Activated CD4-positive, alpha-beta T cell treated with anti-CD3 and anti-CD28 coated beads for 4 hours (primary cell): ENCODE measurements around the gene AGBL1.

Experiments
- DNase-seq, 2 donors: peaks; one replicate each; pipeline ENCODE4 v3.0.0-alpha.2; 2020

Gene AGBL1

GRCh38 chr15:86610038-86610437 is 530.4 kb downstream of the AGBL1 start:
- DNase-seq, result no peak

DNA sequence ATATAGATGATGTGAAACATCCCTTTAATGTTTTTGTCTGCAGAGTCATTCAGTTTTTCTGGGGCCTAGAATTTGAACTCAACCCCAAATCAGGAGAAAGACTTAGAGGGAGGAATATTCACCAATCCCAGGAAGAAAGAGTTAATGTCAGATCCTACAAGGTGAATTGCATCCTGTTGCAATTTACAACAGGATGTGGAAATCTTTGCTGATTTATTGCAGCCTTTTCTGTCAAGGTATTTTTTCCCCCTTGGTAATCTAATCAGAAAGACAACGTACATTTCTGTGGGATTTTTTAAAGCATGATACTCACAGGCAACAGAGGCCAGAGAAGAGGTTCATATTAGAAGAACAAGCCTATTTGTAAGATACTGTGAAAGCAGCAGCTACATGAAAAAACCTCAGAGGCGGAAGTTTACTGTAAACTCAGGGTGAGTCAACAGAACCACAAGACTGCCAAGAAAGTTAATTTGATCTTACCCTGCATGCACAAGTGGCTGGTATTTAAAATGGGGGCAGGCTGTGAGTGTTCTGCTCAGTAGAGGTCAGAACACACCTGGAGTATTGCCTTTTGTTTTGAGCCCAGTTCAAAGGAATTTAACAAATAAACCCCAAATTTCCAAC is 531.9 kb downstream of the AGBL1 start:
- peak; percentile 7 to 15 for DNase-seq

- no peak for DNase-seq
Observed at GRCh38 chr15:86615411-86615810, 535.7 kb downstream of the AGBL1 start.

GRCh38 chr15:86615816-86616215 is 536.1 kb downstream of the AGBL1 start:
- DNase-seq, result no peak

DNA sequence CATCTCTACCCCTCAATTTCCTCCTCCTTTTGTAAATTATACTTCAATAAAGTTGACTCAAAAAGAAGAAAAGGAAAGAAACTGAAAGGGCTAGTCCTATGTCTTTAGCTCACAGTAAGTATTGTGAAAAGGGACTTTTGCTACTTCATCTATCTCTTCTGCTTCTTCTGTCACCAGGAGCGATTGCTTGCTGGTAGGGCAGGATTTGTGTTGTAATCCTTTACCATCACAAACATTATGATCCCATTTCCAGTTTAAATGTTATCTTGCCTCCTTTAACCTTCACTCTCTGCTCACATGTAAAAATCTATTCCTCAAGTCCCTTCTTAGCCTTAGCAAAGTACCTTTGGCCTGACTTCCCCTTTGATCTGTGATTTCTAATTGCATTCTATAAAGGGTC is 537.1 kb downstream of the AGBL1 start:
- no peak for DNase-seq

- no peak for DNase-seq
Observed at GRCh38 chr15:86620157-86620556, 540.5 kb downstream of the AGBL1 start.

DNA sequence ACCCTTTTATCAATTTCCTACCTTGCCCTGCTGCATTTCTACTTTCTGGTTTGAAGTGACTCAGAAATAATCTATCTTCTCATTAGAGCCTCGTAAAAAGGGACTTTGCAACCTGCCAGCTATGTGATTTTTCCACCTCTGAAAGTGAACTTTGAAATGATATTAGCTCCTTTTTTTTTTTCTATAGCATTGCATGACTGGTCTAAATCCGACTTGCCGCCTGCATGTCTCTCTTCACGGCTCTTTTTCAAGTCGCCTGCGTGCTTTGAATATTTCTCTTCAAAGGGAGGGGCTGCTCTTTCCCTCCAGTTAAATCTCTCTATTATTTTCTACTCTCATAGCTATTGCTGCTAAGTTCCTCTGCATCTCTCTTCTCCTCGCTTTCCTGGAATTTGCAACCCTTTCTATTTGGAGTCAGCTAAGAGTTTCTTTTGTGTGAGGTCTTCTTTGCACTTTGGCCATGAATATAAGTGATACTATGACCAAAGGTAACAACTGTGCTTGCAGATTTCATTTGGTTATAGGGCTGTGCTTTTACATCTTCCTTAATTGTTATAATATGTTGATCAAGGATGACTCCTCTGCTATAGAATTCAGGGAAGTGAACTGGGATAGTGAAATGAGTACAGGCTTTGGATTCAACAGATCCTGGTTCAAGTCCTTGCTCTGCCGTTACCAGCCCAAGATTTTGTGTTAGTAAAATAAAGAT is 541.1 kb downstream of the AGBL1 start:
- DNase-seq, result no peak

DNA sequence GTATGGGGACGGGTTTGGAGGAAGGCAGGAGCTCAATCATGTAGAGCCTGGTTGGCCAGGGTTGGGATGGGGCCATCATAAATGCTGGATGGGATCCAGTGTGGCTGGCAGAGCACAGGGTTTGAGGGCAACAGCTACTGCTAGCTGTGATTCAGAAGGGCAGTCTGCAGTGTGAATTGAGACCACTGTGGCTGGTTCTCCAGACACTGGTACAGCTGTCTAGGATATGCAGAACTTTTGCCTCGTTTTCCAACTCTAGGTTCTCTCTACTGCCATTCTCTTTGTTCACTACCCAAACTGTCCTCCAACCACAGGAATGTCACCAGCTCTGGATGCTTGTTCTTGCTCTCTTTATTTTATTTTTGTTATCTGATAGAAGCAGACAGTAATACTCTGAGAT is 543.6 kb downstream of the AGBL1 start:
- no peak for DNase-seq

DNA sequence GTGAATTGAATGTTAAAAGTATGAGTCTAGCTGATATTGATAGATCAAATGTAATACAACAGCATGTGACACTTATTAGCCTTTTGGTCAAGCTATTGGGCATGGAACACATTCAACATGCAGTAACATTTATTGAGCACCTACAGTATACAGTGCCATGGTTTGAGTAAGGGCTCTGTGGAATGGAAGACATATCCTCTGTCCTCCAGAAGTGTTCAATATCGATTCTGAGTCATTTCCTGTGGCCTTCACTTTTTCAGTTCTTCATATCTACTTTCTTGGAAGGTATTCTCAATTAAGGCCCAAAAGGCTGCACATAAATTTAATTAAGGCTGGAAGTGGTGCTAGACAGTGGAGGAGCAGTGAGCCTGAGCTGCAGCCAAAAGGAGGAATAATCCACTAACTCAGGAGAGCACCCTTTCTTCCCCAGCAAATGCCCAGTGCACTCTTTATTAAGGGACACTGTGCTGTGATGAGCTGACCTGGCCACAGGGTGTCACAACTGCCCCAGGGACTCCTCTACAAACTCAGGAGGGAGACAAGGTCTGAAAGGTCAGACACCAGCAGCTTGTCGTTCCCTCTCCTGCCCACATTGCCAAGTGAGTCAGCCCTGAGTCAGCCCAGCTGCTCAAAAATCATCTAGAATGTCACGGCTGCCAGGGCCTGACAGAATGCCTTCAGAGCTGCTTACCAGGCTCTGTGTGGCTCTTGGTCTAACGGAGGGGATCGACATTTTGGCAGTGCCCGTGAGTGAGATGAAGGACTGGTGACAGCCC is 544.8 kb downstream of the AGBL1 start:
- DNase-seq, result peak; percentile 60 to 63

DNA sequence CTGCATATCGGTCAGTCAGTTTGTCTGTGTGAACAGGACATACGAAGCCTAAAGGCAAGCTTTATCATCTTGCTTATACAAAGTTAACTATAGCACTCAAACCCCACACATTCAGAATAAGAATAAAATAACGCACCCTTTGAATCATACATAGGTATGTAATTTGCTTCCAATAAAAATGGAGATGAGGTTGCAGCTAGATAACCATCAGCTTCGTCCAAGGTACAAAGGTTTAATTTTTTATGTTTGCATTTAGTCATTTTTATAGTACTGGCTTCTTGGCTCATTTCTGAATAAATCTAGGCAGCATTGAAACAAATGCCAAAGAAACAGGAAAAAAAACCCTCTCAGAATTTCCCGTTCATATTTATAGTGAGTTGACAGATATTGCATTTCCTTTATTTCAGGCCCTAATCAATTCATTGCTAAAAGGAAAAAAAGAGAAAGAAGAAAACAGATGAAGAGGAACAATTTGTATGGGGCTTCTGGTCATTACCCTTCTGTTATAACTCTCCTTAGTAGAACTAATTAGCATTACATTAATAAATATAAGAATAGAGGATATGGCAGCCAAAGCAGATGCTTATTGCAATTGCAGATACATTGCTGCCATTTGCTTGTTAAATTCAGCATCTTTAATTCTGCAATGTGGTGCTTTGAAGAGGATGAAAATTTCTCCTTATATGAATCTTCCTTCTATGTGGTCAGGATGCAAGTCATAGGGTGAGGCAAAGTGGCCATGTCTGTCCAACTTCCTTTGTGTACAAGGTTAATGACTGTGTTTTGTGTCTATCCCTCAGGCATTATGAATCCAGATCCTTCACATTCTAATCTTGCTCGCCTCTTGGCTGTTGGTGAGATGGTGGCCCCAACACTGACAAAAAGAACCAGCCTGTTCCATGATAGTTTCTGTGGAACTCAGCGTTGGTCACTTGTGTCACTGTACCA is 550.0 kb downstream of the AGBL1 start:
- no peak for DNase-seq

GRCh38 chr15:86630946-86631345 is 551.3 kb downstream of the AGBL1 start:
- DNase-seq, result no peak

- DNase-seq, result no peak
Observed at GRCh38 chr15:86634146-86634545, 554.5 kb downstream of the AGBL1 start.

DNA sequence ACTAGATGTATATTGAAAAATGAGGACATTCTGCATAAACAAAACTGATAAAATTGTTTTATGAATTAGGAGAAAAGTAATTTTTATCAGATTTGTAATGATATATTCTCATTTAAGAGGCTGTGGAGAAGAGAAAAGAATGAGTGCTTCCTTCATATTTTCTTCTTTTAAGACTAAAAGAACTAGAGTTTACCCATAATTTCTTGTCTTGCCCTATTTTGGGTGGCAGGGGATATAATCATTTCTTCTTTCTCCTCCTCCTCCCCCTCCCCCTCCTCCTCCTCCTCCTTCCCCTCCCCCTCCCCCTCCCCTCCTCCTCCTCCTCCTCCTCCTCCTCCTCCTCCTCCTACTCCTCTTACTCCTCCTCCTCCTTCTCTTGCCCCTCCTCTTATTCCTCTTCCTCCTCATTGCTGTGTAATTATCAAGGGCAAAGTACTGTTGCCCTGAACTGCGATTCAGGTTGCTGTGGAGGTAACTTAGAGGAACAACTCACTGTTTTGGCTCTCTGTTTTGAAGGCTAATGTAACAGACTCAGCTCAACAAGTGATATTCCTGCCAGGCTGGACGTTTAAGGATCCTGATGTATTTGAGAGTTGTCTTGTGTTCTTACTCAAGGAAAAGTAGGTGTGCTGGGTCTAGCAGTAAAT is 555.4 kb downstream of the AGBL1 start:
- no peak for DNase-seq

DNA sequence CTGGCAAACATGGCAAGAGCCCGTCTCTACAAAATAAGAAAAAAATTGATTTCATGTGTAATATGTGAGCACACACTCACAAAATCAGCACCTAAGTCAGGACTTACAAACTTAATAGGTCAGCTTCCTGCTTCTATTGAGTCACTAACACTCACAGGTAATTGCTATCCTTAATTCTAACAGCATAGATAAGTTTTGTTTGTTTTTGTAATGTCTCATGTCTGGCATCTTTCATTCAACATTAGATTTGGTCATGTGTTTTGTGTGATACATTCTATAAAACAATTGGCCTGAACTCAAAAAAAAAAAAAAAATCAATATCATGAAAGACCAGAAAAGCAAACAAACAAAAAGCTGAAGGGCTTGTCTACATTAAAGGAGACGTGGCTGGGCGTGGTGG is 564.7 kb downstream of the AGBL1 start:
- DNase-seq, result no peak

GRCh38 chr15:86645925-86646500 is 566.3 kb downstream of the AGBL1 start:
- DNase-seq, result no peak

GRCh38 chr15:86647810-86648440 is 568.3 kb downstream of the AGBL1 start:
- DNase-seq, result no peak

GRCh38 chr15:86649277-86649676 is 569.6 kb downstream of the AGBL1 start:
- no peak for DNase-seq

- DNase-seq, result no peak
Observed at GRCh38 chr15:86650094-86650493, 570.4 kb downstream of the AGBL1 start.

- DNase-seq, result no peak
Observed at GRCh38 chr15:86653344-86654197, 573.9 kb downstream of the AGBL1 start.

- no peak for DNase-seq
Observed at GRCh38 chr15:86654501-86654900, 574.8 kb downstream of the AGBL1 start.
